Bronchial epithelial cell (primary cell): ENCODE measurements around the gene CPD. TPM values are rescaled to one million over a fixed set of nuclear protein-coding genes. Genes with fewer than 3 reads are reported as not detected.

Source experiments
- DNase-seq: peaks from one replicate; pipeline ENCODE4 v3.0.0-alpha.2; 2010; ENCODE audit warnings: low read depth
- FAIRE-seq: peaks from 2 replicates; lab custom pipeline; 2011; peaks lifted over from hg19 to GRCh38; lab: Jason Lieb, UNC
- H3K27me3 ChIP-seq: 2 replicates; pipeline ENCODE4 v1.5.1; 2011; ENCODE audit warnings: low read length; ENCODE audit not compliant: control insufficient read depth, insufficient read depth
- H3K36me3 ChIP-seq: 2 replicates; pipeline ENCODE4 v1.5.1; 2011; ENCODE audit warnings: low read length; ENCODE audit not compliant: control insufficient read depth, insufficient read depth
- H3K4me3 ChIP-seq: 2 replicates; pipeline ENCODE4 v1.5.1; 2011; ENCODE audit warnings: mild to moderate bottlenecking, low read depth, low read length, control low read depth
- total RNA-seq: library from RNA; depleted of rRNA; stranded (reverse); fragments of >200 nt; gene quantifications from 2 replicates; pipeline ENCODE4 v1.2.1, GENCODE V29; 2014
- TF ChIP-seq, protein P1 (sequence below): IDR thresholded peaks from 2 replicates; pipeline ENCODE4 v1.5.1; 2011; ENCODE audit warnings: mild to moderate bottlenecking, moderate library complexity, low read length, control low read depth, inconsistent platforms; ENCODE audit not compliant: insufficient read depth, severe bottlenecking

CPD gene
- total RNA-seq, 1 donor from 2014 or later = 164 TPM

DNA sequence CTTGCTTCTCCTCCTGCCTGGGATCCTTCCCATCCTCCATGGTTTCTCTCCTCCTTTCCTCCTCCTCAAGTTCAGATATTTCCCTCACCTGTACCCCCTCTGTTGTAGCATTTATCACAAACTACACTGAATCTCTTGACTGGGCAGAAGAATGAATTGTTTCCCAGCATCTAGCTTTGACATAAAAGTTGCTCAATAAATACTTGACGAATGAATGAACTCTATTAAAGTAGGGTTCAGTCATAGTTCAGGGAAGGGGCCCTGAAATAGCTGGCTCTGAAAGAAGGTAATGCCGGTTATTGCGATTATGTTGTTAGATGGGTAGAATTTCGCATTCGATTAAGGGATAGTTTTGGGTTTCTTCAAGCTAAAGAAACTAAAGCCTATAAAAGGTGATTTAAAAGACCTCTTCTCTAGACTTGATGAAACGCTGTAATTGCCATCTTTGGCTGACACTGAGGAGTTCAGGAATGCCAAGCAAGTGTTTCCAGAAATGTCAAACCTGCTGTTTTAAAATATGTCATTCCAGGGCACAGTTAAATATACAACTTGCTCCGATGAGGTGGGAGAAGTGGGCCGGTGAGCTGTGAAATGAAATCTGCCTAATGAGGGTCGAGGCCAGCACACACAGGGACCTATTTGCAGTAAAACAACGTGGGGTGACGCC, 1.0 kb upstream of the CPD start:
- DNase-seq = no peak
- H3K4me3 ChIP-seq = no peak overlapping the region
- no peaks in the 10 kb centered on the region for H3K27me3 ChIP-seq
- no peak for FAIRE-seq
- TF ChIP-seq, protein P1, sequence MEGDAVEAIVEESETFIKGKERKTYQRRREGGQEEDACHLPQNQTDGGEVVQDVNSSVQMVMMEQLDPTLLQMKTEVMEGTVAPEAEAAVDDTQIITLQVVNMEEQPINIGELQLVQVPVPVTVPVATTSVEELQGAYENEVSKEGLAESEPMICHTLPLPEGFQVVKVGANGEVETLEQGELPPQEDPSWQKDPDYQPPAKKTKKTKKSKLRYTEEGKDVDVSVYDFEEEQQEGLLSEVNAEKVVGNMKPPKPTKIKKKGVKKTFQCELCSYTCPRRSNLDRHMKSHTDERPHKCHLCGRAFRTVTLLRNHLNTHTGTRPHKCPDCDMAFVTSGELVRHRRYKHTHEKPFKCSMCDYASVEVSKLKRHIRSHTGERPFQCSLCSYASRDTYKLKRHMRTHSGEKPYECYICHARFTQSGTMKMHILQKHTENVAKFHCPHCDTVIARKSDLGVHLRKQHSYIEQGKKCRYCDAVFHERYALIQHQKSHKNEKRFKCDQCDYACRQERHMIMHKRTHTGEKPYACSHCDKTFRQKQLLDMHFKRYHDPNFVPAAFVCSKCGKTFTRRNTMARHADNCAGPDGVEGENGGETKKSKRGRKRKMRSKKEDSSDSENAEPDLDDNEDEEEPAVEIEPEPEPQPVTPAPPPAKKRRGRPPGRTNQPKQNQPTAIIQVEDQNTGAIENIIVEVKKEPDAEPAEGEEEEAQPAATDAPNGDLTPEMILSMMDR = no peak
- H3K36me3 ChIP-seq = no peaks in the 10 kb centered on the region

DNA sequence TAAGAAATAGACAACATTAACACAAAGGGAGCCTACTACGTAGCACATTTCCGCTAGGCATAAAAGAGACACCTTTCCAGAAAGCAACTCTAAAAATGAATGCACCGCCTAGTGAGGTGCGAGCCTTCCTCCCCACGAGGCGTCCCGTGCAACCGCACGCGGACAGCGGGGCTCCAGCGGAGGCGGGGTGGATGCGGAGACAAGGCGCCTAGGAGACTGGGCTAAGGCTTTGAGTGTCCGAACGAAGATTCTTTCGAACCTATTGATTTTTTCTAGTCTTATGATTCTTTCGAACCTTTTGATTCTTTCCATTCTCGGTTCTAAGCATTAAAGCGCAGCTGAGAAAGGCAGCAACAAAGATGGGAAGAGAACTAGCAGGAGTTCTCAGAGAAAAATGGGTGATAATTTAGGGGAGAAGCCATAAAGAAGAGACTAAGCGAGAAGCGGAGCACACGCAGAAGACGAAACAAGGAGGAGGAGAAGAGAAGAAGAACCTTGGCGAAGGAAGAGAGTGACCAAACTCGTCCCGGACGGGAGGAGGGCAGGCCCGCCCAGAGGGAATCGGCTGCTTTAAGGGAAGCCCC, 394 bp upstream of the CPD start:
- H3K4me3 ChIP-seq = peak overlapping the region; percentile 66
- TF ChIP-seq, protein P1 = no peak
- FAIRE-seq (no peak), DNase-seq (no peak)
- no peaks in the 10 kb centered on the region for H3K27me3 ChIP-seq
- no peaks in the 10 kb centered on the region for H3K36me3 ChIP-seq

DNA sequence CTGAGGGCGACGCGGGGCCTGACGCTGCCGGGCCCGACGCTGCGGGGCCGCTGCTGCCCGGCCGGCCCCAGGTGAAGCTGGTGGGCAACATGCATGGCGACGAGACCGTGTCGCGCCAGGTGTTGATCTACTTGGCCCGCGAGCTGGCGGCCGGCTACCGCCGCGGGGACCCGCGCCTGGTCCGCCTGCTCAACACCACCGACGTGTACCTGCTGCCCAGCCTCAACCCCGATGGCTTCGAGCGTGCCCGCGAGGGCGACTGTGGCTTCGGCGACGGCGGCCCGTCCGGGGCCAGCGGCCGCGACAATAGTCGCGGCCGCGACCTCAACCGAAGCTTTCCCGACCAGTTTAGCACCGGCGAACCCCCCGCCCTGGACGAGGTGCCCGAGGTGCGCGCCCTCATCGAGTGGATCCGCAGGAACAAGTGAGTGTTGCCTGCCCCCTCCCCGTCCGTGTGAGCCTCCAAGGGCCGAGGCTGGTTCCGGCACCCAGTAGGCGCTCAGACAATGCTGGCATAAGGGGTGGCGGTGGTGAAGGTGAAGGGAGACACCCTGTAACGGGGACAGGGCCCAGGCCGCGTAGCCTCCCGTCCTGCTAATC, 676 bp downstream of the CPD start:
- H3K4me3 ChIP-seq = peak overlapping the region; percentile 66
- no peaks in the 10 kb centered on the region for H3K36me3 ChIP-seq
- TF ChIP-seq, protein P1 = no peak
- DNase-seq (no peak), FAIRE-seq (no peak)
- H3K27me3 ChIP-seq = no peaks in the 10 kb centered on the region

DNA sequence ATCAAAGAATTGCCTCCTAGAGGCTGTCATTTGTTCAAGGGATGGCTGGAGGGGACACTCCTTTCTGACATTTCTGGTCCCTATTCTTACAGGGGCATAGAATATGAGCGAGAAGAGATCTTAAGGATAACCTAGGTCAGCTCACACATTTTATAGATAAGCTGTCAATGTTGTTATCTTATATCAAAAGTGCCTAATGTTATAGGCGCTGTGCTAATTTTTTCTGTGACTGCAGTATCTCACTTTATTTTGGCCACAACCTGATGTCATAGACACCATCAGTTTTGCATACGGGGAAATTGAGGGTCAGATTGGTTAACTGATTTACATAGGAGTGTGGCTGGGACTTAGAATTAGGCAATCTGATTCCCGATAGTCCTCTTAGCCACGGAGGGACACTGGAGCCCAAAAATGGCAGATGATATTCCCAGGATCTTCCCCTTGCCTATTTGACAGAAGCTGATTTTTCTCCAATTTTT, 1.2 kb downstream of the CPD start:
- peak overlapping the region; percentile 66 for H3K4me3 ChIP-seq
- TF ChIP-seq, protein P1 = no peak
- H3K36me3 ChIP-seq = peaks cover 2% of the 10 kb centered on the region
- DNase-seq (no peak), FAIRE-seq (no peak)
- no peaks in the 10 kb centered on the region for H3K27me3 ChIP-seq

DNA sequence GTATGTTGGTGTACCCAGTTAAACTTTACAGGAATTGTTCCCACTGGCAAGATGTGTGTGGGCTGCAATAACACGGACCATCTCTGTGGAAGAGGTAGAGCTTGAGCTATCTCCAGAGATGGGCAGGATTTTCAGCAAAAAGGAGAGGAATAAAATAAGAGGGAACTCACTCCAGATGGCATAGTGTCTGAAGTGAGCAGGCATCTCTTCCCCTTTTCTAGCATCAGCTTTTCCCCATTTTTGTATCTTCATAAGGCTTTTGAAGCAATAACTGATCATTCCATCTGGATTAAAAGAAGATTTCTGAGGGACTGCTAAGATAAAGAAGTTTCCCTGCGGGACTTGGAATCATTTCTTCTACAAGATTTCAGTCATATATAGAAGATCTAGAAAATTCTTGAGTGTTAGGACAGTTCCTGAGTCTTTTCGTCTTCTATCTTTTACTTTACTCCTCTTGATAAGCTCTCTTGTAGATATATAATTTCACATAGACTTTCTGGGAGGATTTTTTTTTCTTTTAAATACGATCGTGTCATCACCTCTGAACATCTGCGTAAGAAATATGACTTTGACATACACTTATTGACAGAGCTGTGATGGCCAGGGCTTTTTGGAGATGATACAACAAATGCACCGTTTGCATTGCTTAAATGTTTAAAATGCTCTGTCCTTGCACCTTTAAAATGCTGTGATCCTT, 2.1 kb downstream of the CPD start:
- no peak for FAIRE-seq

More for the DNA sequence above, 2.1 kb downstream of the CPD start:
- peak overlapping the region; percentile 66 for H3K4me3 ChIP-seq
- peaks cover 2% of the 10 kb centered on the region for H3K36me3 ChIP-seq
- TF ChIP-seq, protein P1 = no peak
- H3K27me3 ChIP-seq = no peaks in the 10 kb centered on the region
- DNase-seq = no peak
